SK-N-MC (cell line): ENCODE data around the gene CREB5.

Source experiments
- FOXP2 ChIP-seq: optimal IDR thresholded peaks from 2 replicates; pipeline ENCODE3; 2011; ENCODE audit warnings: mild to moderate bottlenecking, moderate library complexity; ENCODE audit not compliant: insufficient read depth; ENCODE audit errors: extremely low read length, control extremely low read depth
- POLR2AphosphoS5 ChIP-seq: IDR thresholded peaks from 2 replicates; pipeline ENCODE4 v1.6.1; 2012; ENCODE audit warnings: mild to moderate bottlenecking, low read depth, low read length, borderline replicate concordance

DNA sequence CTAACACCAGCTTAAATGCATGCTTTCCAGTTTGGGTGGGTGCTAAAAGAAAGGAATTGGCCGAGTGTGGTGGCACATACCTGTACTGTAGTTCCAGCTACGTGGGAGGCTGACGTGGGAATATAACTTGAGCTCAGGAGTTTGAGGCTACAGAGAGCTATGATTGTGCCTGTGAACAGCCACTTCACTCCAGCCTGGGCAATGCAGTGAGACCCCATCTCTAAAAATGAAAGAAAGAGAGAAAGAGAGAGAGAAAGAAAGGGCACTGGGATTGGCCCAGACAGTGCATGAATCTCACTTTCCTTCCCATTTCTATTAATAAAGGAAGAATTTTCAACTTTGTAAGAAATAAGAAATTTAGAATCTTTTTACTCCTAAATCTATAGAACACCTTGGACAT lies 265.4 kb downstream of the CREB5 start:
- no peak for TF ChIP-seq FOXP2
- no peak for TF ChIP-seq POLR2AphosphoS5
